ENCODE results near the gene WNT3A.

The WNT3A gene

DNA sequence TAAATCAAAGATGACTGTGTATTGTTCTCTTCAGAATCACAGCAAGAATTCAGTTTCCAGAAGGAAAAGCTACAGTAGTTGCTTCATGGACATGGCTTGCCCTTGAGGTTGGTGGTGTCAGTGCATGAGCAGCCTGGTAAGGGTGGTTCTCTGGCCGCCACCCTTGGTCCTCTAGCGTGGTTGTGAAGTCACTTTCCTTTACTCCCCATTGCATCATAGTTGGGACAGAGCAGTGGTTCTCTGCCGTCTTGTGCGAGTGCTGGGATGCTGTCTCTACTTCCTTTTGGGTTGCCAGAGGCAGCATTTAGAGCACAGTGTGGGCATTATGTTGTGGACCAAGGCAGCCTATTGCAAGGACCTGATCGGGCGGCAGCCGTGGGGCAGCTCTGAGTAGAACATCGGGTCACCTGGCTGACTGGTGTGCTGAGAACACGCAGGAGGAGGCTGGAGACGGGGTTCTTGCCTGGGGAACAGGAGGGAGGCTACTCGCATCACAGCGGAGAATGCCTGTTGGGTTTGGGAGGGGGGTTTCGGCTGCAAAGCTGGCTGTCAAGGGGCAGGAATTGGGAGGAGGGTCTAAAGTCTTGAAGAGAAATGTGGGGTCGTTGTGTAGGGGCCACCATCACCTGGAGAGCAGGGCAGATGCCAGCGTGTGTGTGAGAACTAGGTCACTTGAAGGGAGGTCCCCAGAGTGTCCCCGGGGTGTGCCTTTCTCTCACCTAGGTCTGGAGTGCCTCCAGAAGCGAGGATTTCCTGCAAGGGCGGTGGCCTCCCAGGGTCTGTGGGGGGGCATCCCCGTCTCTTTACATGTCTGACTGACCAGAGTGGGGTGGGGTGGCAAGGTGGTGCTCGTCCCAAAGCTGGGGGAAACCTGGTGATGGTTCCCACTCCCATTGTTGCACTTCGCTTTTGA lies 82.0 kb downstream of the WNT3A start:
- DNase-seq: no peak

DNA sequence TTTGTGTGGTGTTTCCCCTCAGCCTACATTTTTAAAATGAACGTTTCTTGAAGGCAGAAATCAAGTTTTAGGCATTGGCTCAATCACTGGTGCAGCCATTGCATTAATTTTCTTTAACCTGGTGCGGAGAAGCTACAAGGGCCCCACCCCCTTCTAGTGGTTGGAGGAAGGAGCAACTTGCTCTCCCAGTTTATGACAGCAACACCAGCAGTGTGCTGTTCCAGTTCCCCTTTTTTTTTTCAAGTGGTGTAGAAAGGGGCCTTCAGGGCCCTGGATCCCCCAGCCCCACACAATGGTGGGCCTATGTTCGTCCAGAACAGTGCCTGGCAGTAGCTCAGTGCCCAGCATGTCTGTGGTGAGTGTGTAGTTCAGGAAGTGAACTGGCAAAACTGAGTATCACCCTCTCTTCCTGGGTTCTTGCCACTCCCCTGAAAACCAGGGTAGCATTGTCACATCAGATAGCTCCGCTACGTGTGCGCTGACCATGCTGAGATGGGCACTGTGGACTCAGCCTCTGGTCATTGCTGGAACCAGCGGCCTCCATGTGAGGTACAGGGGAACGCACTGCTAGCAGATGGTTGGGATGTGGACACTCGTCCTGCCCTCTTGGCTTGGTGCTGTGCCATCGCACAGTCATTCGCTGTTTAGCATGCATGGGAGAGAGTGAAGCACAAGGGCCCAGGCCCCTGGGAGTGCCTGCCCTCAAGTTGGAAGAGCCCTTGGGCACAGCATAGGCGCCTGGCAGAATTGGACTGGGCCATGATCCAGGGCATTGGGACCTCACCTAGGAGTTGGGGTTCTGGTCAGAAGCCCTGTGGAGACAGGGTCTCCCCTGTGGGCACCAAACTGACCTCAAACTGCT lies 83.0 kb downstream of the WNT3A start:
- no peak for DNase-seq

- no peak for DNase-seq
Observed at GRCh38 chr1:228090613-228091081, 83.8 kb downstream of the WNT3A start.

GRCh38 chr1:228091084-228091483 lies 84.3 kb downstream of the WNT3A start:
- DNase-seq: no peak

- no peak for DNase-seq
Observed at GRCh38 chr1:228092342-228093049, 85.7 kb downstream of the WNT3A start.

DNA sequence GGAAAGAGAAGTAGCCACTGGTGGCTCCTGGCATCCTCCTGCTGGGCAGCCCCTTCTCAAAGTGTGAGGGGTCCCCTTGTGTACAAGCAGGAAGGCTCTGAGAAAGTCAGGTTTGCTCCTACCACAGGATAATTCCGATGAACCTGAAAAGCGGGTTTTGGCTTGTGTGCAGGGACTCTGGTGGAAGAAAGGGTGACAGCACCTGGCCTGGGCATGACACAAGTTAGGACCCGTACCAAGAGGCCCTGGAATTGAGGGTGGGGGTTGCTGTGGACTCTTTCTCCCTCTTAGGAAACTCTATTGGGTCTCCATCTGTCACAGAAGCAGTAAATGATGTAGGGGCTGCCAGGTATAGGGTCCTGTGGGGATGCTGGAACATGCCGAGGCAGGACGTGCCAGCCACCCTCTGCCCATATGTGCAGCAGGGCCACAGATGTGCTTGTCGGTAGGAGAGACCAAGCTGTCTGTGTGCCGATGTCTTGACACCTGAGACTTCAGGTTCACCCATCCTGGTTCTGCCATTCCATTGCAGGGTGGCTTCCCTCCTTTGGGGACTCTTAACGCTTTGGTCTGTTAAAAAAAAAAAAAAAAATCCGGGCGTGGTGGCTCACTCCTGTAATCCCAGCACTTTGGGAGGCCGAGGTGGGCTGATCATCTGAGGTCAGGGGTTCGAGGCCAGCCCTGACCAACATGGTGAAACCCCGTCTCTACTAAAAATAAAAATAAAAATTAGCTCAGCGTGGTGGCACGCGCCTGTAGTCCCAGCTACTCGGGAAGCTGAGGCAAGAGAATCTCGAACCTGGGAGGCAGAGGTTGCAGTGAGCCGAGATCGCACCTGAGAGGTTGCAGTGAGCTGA lies 86.5 kb downstream of the WNT3A start:
- no peak for DNase-seq

DNA sequence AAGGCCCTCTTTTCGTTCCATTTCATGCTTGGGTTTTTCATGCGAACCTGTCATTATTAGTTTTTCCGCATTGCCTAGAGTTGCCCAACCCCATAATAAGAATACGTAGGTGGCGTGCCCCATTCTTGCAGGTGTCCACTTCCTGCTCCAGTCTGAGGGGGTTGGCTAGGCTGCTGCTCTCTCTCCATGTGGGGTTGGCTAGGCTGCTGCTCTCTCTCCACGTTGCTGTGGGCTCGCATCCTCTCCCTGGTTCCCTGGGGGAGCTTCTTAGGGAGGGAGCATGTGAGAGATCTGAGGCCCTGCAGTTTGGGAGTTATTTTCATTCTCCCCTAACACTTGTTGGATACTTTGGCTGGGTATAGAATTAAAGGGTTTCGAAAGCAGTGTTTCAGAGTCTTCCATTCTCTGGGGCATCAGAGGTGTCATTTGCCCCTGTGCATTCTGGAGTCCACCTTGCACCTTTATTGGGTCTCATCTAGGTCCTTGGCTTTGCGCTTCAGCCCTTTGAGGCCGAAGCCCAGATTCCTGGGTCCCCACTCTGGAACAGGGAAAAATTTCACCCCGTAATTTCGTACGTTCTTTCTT lies 87.7 kb downstream of the WNT3A start:
- DNase-seq: no peak

- DNase-seq: no peak
Observed at GRCh38 chr1:228095161-228095560, 88.4 kb downstream of the WNT3A start.

DNA sequence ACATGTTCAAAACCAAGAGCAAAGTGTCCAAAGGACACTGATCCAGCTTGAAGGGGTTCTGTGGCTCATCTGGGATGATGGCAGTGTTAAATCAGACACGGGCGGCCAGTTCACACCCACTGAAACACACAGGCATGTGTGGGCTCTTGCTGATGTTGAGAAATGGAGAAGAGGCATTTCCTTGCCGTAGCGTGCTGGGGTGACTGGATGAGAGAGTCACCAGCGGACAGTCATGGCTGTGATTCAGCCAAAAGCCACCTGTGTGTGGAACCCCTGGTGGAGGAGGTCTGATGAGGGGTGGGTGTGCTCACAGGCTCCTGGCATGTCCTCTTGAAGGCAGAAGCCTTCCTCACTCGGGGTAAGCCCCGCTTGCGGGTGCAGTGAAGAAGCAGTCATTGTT lies 89.1 kb downstream of the WNT3A start:
- DNase-seq: no peak

- DNase-seq: no peak
Observed at GRCh38 chr1:228096416-228097332, 89.9 kb downstream of the WNT3A start.

GRCh38 chr1:228097333-228098081 lies 90.7 kb downstream of the WNT3A start:
- peak; percentile 11 for DNase-seq

DNA sequence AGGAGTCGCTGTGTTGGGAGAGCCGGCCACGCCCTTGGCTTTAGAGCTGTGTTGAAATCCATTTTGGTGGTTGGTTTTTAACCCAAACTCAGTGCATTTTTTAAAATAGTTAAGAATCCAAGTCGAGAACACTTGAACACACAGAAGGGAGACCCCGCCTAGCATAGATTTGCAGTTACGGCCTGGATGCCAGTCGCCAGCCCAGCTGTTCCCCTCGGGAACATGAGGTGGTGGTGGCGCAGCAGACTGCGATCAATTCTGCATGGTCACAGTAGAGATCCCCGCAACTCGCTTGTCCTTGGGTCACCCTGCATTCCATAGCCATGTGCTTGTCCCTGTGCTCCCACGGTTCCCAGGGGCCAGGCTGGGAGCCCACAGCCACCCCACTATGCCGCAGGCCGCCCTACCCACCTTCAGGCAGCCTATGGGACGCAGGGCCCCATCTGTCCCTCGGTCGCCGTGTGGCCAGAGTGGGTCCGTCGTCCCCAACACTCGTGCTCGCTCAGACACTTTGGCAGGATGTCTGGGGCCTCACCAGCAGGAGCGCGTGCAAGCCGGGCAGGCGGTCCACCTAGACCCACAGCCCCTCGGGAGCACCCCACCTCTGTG lies 91.6 kb downstream of the WNT3A start:
- no peak for DNase-seq

DNA sequence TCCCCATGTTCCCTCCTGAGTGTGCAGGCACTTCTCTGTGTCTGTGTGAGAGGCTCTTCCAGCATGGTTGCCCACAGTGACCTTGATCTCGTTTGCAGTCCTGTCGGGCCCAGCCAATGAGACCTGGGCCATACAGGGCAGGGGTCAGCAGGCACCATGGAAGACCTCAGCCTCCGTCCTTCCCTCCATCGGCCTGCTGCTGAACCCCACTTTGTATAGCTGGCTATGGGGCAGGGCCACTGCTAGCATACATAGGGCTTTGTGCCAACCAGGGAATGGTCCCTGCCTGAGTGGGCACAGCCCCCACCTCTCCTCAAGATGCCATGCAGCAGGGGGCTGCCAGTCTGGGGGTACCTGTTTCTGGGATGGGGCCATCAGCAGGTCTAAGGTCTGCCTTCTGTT lies 92.5 kb downstream of the WNT3A start:
- DNase-seq: no peak

DNA sequence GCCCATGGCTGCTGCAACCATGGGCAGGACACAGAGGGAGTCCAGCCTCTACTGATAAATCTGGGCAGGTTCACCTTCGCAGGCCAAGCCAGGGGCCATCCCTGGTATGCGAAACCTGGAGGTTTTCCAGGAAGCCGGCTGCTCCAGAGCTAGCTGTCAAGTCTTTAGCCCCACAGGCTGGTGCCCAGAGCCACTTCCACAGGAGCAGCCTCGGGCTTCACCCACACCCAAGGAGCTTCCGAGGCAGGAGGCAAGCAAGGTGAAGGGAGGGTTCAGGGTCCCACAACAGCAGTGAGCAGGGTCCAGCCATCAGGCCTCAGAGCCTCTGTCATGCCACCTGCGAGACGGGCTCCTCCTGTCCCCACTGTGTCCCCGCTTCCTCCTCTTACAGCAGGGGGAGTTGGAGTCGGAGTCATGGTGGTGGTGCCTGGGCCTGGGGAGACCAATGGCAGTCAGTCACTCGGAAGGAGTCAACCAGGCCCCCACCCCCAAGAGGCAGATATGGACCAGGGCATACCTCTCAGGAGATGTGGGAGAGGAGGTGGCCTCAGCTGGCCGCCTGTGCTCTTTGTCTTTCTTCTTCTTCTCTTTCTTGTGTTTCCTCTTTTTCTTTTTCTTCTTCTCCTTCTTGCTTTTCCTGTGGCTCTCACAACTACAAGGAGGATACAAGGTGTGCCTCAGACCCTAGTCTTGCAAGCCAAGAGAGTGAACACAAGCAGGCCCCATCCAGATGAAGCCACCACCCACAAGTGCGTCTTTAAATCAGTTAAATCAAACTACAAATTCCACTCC lies 94.2 kb downstream of the WNT3A start:
- DNase-seq: no peak

- DNase-seq: no peak
Observed at GRCh38 chr1:228101614-228101993, 94.8 kb downstream of the WNT3A start.

- peak; percentile 61 for DNase-seq
Observed at GRCh38 chr1:228101994-228102790, 95.4 kb downstream of the WNT3A start.

GRCh38 chr1:228102791-228103620 lies 96.2 kb downstream of the WNT3A start, which contains the start of gene C1orf35:
TSS of gene C1orf35 (minus strand) at chr1:228103325. CDS start at chr1:228103227, 98 bp downstream.
- DNase-seq: peak; percentile 93
